Measurements from ENCODE around the gene SLCO4A1. TPM values are rescaled to one million over a fixed set of nuclear protein-coding genes. Genes with fewer than 3 reads are reported as not detected.

SLCO4A1 gene
- polyA plus RNA-seq, 1 donor (not counting 4 experiments of a cell fraction or from before 2014, with no cell fraction given): 1.8 TPM

- Histone ChIP-seq H3K27ac (ENCODE audit: control insufficient read depth, insufficient read depth, low read length) (no peak overlapping the region), H3K4me2 (ENCODE audit: control insufficient read depth, extremely low read depth, insufficient read depth, low read depth, low read length) (no peak overlapping the region)
- dilution Hi-C loops (cut with MboI; ENCODE audit: extremely low pct_ligation_motif_present, low sequenced_read_pairs): no loop called here
These were observed 23.4 kb upstream of the SLCO4A1 start for GRCh38 chr20:62618611-62619529.

DNA sequence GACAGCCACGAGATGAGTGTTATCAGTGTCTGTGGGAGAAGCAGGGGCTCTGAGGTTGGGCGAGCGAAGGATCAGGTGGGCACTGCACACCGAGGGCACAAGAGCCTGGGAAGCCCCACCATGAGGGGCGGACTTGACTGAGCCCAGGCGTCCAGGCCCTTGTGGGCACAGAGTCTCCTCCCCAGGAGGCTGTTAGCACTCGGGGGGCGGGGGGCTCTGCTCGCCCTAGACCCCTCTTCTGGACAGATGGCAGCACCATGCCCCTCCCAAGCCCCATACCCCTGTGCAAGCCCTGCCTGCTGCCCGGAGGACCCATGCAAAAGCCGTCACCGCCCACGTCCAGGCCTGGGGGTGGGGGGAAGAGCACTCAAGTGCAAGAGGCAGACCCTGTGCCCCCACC is 21.7 kb upstream of the SLCO4A1 start:
- Histone ChIP-seq H3K9ac (ENCODE audit: control insufficient read depth, extremely low read depth, insufficient read depth, low read length) (no peak overlapping the region), H2AFZ (ENCODE audit: control insufficient read depth, low read length) (no peak overlapping the region), H3K36me3 (ENCODE audit: control insufficient read depth in 2 of 2, extremely low read depth in 1 of 2, insufficient read depth in 2 of 2, low read length in 2 of 2) (no peaks in the 10 kb centered on the region), H4K20me1 (ENCODE audit: control insufficient read depth, extremely low read depth, insufficient read depth, low read length) (no peaks in the 10 kb centered on the region), H3K4me1 (ENCODE audit: control insufficient read depth, extremely low read depth, insufficient read depth, low read length) (peaks cover 23% of the 10 kb centered on the region), H3K9me3 (ENCODE audit: control insufficient read depth, low read depth, low read length) (no peaks in the 10 kb centered on the region), H3K4me3 (ENCODE audit: control insufficient read depth in 2 of 3, extremely low read depth in 1 of 3, insufficient read depth in 2 of 3, low read depth in 1 of 3, low read length in 3 of 3) (no peak overlapping the region), H3K9me1 (ENCODE audit: control insufficient read depth, extremely low read depth, insufficient read depth, low read length) (no peaks in the 10 kb centered on the region), H3K27me3 (ENCODE audit: control insufficient read depth, extremely low read depth, insufficient read depth, low read length) (no peaks in the 10 kb centered on the region), H3K27ac (ENCODE audit: control insufficient read depth, insufficient read depth, low read length) (no peak overlapping the region), H3K79me2 (ENCODE audit: control insufficient read depth, insufficient read depth, low read length) (no peaks in the 10 kb centered on the region), H3K4me2 (ENCODE audit: control insufficient read depth, extremely low read depth, insufficient read depth, low read depth, low read length) (no peak overlapping the region)
- DNase-seq (ENCODE audit: low read depth, low spot score): no peak
- dilution Hi-C loops (cut with MboI; ENCODE audit: extremely low pct_ligation_motif_present, low sequenced_read_pairs): no loop called here
- FAIRE-seq: no peak
- TF ChIP-seq CTCF (optimal IDR thresholded peaks at IDR 0.05 in 1 of 3, IDR thresholded peaks at IDR 0.05 in 1 of 3, conservative IDR thresholded peaks at IDR 0.05 in 1 of 3; ENCODE audit: extremely low read depth in 1 of 3, insufficient read depth in 2 of 3, low read length in 3 of 3): no peak
- no peak for TF ChIP-seq EZH2 (IDR thresholded peaks at IDR 0.05; ENCODE audit: low read length)

More at GRCh38 chr20:62618611-62619529, 23.4 kb upstream of the SLCO4A1 start:
- Histone ChIP-seq H3K36me3 (ENCODE audit: control insufficient read depth in 2 of 2, extremely low read depth in 1 of 2, insufficient read depth in 2 of 2, low read length in 2 of 2) (no peaks in the 10 kb centered on the region), H3K4me1 (ENCODE audit: control insufficient read depth, extremely low read depth, insufficient read depth, low read length) (peaks cover 16% of the 10 kb centered on the region), H2AFZ (ENCODE audit: control insufficient read depth, low read length) (no peak overlapping the region), H3K79me2 (ENCODE audit: control insufficient read depth, insufficient read depth, low read length) (no peaks in the 10 kb centered on the region), H3K27me3 (ENCODE audit: control insufficient read depth, extremely low read depth, insufficient read depth, low read length) (peaks cover 5% of the 10 kb centered on the region), H4K20me1 (ENCODE audit: control insufficient read depth, extremely low read depth, insufficient read depth, low read length) (no peaks in the 10 kb centered on the region), H3K9me3 (ENCODE audit: control insufficient read depth, low read depth, low read length) (no peaks in the 10 kb centered on the region), H3K9me1 (ENCODE audit: control insufficient read depth, extremely low read depth, insufficient read depth, low read length) (no peaks in the 10 kb centered on the region), H3K9ac (ENCODE audit: control insufficient read depth, extremely low read depth, insufficient read depth, low read length) (no peak overlapping the region), H3K4me3 (ENCODE audit: control insufficient read depth in 2 of 3, extremely low read depth in 1 of 3, insufficient read depth in 2 of 3, low read depth in 1 of 3, low read length in 3 of 3) (no peak overlapping the region)
- no peak for TF ChIP-seq EZH2 (IDR thresholded peaks at IDR 0.05; ENCODE audit: low read length)
- TF ChIP-seq CTCF (optimal IDR thresholded peaks at IDR 0.05 in 1 of 3, IDR thresholded peaks at IDR 0.05 in 1 of 3, conservative IDR thresholded peaks at IDR 0.05 in 1 of 3; ENCODE audit: extremely low read depth in 1 of 3, insufficient read depth in 2 of 3, low read length in 3 of 3): no peak
- DNase-seq (ENCODE audit: low read depth, low spot score) (no peak), FAIRE-seq (no peak)
